Rectal smooth muscle tissue (tissue), 1 donor: Measurements from ENCODE around the gene ZSCAN5B.

Experiments
- H3K27ac ChIP-seq: one replicate; pipeline ENCODE4 v1.7.0; 2013; ENCODE audit warnings: low read depth, low read length, inconsistent platforms
- H3K27me3 ChIP-seq: one replicate; pipeline ENCODE4 v1.7.0; 2013; ENCODE audit warnings: low read length; ENCODE audit not compliant: control insufficient read depth, insufficient read depth
- H3K36me3 ChIP-seq: one replicate; pipeline ENCODE4 v1.7.0; 2013; ENCODE audit warnings: low read length; ENCODE audit not compliant: control insufficient read depth, insufficient read depth
- H3K4me1 ChIP-seq: one replicate; pipeline ENCODE4 v1.7.0; 2013; ENCODE audit warnings: low read length; ENCODE audit not compliant: control insufficient read depth, insufficient read depth
- H3K4me3 ChIP-seq: one replicate; pipeline ENCODE4 v1.7.0; 2013; ENCODE audit warnings: low read length
- H3K9ac ChIP-seq: one replicate; pipeline ENCODE4 v1.7.0; 2013; ENCODE audit warnings: low read length

ZSCAN5B gene

DNA sequence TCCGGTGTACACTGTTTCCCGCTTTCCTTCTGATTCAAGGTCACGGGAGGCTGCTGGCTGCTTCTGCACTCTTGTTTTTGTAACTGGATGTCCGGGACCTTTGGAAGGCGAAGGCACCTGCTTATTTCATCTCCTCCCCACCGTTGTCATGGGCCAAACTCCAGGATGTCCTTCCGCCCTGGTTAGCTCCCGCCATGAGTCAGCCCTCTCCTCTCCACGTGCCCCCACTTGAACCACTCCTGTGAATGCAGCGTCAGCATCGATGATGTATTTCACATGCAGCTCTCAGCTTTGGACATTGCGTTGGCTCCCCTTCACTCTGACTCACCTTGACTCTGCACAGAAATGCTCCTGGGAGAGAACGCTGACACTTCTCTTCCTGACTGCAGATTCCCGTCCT lies 27.3 kb downstream of the ZSCAN5B start:
- Histone ChIP-seq H3K27me3 (peaks cover 4% of the 10 kb centered on the region), H3K36me3 (no peaks in the 10 kb centered on the region), H3K4me3 (no peak overlapping the region), H3K9ac (no peak overlapping the region), H3K27ac (no peak overlapping the region), H3K4me1 (no peaks in the 10 kb centered on the region)

DNA sequence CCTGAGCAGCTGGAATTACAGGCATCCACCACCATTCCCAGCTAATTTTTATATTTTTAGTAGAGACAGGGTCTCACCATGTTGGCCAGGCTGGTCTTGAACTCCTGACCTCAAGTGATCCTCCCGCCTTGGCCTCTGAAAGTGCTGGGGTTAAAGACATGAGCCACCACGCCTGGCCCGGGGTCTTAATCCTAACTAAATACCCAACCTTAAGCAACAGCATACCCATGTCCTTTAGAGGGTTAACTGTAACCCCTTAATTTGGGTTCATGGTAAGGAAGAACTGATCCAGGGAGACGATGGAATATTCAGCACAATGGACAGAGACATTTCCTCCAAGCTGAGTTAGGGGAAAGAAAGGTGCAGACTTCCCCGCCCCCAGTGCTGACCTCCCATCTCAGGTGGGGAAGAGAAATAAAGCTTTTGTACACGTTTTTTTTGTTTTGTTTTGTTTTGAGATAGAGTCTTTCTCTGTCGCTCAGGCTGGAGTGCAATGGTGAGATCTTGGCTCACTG lies 30.5 kb downstream of the ZSCAN5B start:
- Histone ChIP-seq H3K36me3 (no peaks in the 10 kb centered on the region), H3K4me3 (no peak overlapping the region), H3K27ac (no peak overlapping the region), H3K4me1 (no peaks in the 10 kb centered on the region), H3K27me3 (no peaks in the 10 kb centered on the region), H3K9ac (no peak overlapping the region)

DNA sequence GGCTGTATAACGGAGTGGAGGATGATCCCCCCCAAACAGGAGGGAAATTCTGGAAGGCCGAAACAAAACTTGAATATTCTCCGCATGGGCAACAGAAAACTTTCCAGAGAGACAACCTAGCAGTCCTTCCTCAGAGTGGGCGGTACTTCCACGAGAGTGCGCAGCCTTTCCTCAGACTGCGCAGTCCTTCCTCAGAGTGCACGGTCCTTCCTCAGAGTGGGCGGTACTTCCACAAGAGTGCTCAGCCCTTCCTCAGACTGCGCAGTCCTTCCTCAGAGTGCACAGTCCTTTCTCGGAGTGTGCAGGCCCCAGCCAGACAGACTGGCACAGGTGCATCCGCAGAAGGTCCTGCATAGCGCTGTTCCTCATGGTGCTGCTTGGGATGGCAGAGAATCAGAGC lies 34.5 kb downstream of the ZSCAN5B start:
- Histone ChIP-seq H3K27ac (no peak overlapping the region), H3K36me3 (no peaks in the 10 kb centered on the region), H3K4me1 (no peaks in the 10 kb centered on the region), H3K27me3 (no peaks in the 10 kb centered on the region), H3K4me3 (no peak overlapping the region), H3K9ac (no peak overlapping the region)

DNA sequence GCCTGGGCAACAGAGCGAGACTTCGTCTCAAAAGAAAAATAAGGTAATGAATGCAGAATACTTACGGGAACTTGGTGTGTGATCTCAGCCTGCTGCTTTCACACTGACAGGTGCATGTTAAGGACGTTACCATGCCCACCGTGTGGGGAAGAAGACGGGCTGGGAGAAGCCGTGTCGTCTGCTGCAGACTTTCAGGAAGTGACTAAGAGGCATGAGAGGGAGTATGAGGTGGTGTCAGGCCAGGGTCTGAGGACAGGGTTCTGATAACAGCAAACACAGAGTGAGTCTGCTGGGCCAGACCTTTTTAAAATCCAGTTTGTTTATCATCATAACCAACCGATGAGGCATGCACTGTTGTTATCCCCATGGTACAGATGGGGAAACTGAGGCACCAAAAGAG lies 35.3 kb downstream of the ZSCAN5B start:
- H3K4me3 ChIP-seq, result no peak overlapping the region
- no peak overlapping the region for H3K9ac ChIP-seq
- no peak overlapping the region for H3K27ac ChIP-seq
- no peaks in the 10 kb centered on the region for H3K36me3 ChIP-seq
- H3K4me1 ChIP-seq, result no peaks in the 10 kb centered on the region
- no peaks in the 10 kb centered on the region for H3K27me3 ChIP-seq

DNA sequence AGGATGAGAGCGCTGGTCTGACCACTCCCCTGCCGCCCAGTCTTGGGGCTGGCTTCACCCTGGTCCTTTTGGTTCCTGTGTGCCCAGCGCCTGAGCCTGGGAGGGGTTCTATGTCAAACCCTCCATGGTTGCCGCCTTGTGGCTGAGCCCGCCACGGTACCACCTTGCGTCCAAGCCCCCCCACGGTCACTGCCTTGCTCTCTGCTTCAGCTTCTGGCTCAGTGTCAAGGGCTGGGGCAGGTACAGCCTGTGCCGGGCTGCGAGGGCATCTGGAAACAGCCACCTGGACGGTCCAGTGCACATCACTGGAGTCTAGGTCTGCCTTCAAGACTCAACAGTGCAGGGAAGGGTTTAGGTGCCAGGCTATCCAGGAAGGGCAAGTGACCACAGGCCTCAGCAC lies 36.0 kb downstream of the ZSCAN5B start:
- Histone ChIP-seq H3K36me3 (no peaks in the 10 kb centered on the region), H3K9ac (no peak overlapping the region), H3K27ac (no peak overlapping the region), H3K4me1 (no peaks in the 10 kb centered on the region), H3K4me3 (no peak overlapping the region), H3K27me3 (no peaks in the 10 kb centered on the region)

DNA sequence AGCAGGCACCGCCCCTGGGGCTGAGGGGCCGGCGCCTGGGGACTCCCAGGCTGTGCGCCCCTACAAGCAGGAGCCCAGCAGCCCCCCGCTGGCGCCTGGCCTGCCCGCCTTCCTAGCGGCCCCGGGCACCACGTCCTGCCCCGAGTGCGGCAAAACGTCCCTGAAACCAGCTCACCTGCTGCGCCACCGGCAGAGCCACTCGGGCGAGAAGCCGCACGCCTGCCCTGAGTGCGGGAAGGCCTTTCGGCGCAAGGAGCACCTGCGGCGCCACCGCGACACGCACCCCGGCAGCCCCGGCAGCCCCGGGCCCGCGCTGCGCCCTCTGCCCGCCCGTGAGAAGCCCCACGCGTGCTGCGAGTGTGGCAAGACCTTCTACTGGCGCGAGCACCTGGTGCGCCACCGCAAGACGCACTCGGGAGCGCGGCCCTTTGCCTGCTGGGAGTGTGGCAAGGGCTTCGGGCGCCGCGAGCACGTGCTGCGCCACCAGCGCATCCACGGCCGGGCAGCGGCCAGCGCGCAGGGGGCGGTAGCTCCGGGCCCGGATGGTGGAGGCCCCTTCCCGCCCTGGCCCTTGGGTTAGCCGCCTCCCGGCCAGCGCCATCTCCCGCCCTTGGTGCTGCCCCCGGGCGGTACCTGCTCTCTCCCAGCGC lies 37.8 kb downstream of the ZSCAN5B start:
- Histone ChIP-seq H3K27me3 (no peaks in the 10 kb centered on the region), H3K27ac (no peak overlapping the region), H3K36me3 (peaks cover 8% of the 10 kb centered on the region), H3K4me1 (no peaks in the 10 kb centered on the region), H3K4me3 (no peak overlapping the region), H3K9ac (no peak overlapping the region)

DNA sequence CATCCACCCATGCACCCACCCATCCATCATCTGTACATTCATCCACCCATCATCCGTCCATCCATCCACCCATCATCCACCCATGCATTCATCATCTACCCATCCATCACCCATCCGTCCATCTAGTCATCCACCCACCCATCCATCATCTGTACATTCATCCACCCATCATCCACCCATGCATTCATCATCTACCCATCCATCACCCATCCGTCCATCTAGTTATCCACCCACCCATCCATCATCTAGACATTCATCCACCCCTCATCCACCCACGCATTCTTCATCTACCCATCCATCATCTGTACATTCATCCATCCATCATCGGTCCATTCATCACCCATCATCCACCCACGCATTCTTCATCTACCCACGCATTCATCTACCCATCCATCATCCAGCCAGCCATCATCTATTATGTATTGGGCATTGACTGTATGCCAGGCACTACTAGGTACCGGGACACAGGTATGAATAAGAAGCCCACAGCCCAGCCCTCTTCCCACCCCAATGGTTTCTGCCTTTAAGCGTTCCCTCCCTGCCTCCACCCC lies 38.5 kb downstream of the ZSCAN5B start:
- no peaks in the 10 kb centered on the region for H3K27me3 ChIP-seq
- peaks cover 8% of the 10 kb centered on the region for H3K36me3 ChIP-seq
- H3K9ac ChIP-seq, result no peak overlapping the region
- H3K27ac ChIP-seq, result no peak overlapping the region
- H3K4me1 ChIP-seq, result no peaks in the 10 kb centered on the region
- H3K4me3 ChIP-seq, result no peak overlapping the region

DNA sequence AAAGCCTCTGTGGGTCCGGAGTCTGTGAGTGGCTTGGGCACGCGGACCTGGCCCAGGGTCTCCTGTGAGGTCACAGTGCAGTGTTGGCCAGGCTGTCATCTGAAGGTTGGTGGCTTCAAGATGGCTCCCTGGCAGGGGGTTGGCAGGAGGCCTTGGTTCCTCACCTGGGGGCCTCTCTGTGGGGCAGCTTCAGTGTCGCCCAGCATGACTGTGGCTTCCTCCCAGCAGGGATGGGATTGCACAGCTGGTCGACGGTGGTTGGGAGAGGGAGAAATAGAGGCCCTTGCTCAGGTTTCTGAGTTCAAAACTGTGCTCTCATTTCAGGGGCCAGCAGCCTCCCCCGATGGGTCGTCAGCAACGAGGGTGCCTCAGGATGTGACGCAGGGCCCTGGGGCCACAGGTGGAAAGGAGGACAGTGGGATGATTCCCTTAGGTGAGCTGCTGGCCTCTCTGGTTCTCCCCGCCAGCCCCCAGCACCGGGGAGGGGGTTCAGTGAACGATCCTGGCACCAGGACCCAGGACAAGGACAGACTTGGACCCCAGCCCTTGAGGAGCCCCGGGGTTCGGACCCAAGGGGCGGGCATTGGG lies 39.3 kb downstream of the ZSCAN5B start:
- Histone ChIP-seq H3K27ac (no peak overlapping the region), H3K36me3 (peaks cover 8% of the 10 kb centered on the region), H3K4me1 (no peaks in the 10 kb centered on the region), H3K4me3 (no peak overlapping the region), H3K9ac (no peak overlapping the region), H3K27me3 (no peaks in the 10 kb centered on the region)

DNA sequence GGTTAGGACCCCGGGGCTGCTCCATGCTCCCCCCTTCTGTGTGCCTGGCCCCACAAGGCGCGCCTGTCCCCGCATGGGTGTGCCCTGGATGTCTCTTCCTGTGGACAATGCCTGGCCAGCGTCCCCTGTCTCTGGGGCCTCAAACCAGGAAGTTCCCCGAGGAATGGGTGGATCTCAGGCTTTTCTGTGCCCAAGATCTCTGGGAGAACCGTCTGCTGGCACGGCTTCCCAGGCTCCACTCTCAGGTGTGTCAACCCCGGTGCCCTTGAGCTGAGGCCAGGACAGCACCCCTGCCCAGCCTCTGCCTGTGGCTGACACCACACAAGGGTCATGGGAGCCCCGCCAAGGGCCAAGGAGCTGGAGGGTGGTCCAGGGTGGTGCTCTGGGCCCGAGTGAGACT lies 40.8 kb downstream of the ZSCAN5B start:
- no peak overlapping the region for H3K4me3 ChIP-seq
- peaks cover 8% of the 10 kb centered on the region for H3K36me3 ChIP-seq
- no peaks in the 10 kb centered on the region for H3K4me1 ChIP-seq
- H3K27ac ChIP-seq, result no peak overlapping the region
- no peak overlapping the region for H3K9ac ChIP-seq
- no peaks in the 10 kb centered on the region for H3K27me3 ChIP-seq

DNA sequence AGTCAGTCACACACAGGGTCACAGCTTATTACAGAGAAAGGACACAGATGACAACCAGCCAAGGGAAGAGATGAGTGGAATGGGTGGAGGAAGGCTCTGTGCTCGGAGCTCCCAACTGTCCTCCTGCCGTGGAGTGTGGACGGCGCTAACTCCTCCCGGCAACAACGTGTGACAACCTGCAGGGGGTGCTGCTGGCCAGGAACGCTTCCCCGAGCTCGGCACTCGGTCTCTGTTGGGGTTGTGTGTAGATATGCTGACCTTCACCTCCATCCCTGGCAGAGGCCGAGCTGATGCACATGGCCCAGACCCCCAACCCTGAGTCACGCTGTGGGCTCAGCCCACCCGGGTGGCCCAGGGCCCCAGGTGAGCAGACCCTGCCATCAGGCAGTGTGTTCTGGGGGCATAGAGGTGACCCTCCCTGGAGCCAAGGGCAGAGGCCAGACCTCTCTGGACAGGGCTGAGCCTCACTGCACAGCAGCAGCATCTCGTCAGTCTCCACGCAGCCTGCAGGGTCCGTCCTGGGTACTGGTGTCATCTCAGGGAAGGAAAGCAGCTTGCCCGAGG lies 42.4 kb downstream of the ZSCAN5B start:
- peaks cover 8% of the 10 kb centered on the region for H3K36me3 ChIP-seq
- no peak overlapping the region for H3K27ac ChIP-seq

DNA sequence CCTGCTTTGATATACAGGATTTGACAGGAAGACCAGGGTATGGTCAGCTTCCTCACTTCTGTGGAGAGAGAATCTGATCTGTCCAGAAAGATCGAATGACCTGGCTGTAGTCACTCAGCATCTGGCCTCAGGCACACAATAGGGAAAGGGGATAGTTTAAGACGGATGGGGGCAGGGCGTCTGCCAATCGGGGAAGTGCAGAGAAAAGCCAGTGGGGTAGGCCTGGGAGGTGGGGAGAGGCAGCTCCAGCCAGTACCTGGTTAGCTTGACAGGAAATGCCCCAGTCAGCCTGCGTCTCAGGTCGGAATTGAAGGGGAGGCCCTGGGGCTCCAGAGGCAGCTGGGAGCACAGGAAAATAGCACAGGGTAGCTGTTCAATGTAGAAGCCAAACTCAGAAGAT lies 44.1 kb downstream of the ZSCAN5B start:
- peaks cover 11% of the 10 kb centered on the region for H3K36me3 ChIP-seq
- H3K27me3 ChIP-seq, result no peaks in the 10 kb centered on the region
- H3K27ac ChIP-seq, result no peak overlapping the region
- H3K9ac ChIP-seq, result no peak overlapping the region
- no peaks in the 10 kb centered on the region for H3K4me1 ChIP-seq
- H3K4me3 ChIP-seq, result no peak overlapping the region

More for the DNA sequence above, 42.4 kb downstream of the ZSCAN5B start:
- no peaks in the 10 kb centered on the region for H3K4me1 ChIP-seq
- H3K27me3 ChIP-seq, result no peaks in the 10 kb centered on the region
- no peak overlapping the region for H3K4me3 ChIP-seq
- H3K9ac ChIP-seq, result no peak overlapping the region

DNA sequence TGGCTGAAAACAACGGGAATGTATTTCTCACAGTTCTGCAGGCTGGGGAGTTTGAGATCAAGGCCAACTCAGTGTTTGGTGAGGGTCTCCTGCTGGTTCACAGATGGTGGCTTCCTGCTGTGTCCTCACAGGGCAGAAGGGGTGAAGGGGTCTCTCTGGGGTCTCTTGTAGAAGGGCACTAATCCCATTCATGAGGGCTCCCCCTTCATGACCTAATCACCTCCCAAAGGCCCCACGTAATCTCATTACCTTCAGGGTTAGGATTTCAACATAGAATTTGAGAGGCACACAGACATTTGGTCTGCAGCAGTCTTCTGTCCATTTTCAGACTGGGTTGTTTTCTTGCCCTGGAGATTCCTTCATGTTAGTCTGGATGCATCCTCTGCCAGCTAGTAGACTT lies 44.9 kb downstream of the ZSCAN5B start:
- Histone ChIP-seq H3K9ac (no peak overlapping the region), H3K27ac (no peak overlapping the region), H3K36me3 (peaks cover 15% of the 10 kb centered on the region), H3K27me3 (no peaks in the 10 kb centered on the region), H3K4me3 (no peak overlapping the region), H3K4me1 (no peaks in the 10 kb centered on the region)
